Upper lobe of left lung (tissue), 4 donors: ENCODE data around the gene SAA2.

Experiments used
- EP300 ChIP-seq, 4 donors: sonication (generic); formaldehyde crosslinking; IDR thresholded peaks; one replicate each; pipeline ENCODE4 v1.5.1; 2017; ENCODE audit warnings: antibody characterized with exemption in 4 of 4, control low read depth in 2 of 4
- POLR2AphosphoS5 ChIP-seq, 2 donors: sonication (generic); formaldehyde crosslinking; IDR thresholded peaks; one replicate each; pipeline ENCODE4 v1.5.1; 2017; ENCODE audit warnings: antibody characterized with exemption in 2 of 2
- TF ChIP-seq, protein P1 (sequence below), 6 experiments: fragments of 450-650 bp in 4 of 6; fragments of 200-600 bp in 2 of 6; sonication (generic) in 2 of 6; IDR thresholded peaks; one replicate each; pipeline ENCODE4 v1.5.1; 2016 to 2019; ENCODE audit warnings: antibody characterized with exemption in 6 of 6

DNA sequence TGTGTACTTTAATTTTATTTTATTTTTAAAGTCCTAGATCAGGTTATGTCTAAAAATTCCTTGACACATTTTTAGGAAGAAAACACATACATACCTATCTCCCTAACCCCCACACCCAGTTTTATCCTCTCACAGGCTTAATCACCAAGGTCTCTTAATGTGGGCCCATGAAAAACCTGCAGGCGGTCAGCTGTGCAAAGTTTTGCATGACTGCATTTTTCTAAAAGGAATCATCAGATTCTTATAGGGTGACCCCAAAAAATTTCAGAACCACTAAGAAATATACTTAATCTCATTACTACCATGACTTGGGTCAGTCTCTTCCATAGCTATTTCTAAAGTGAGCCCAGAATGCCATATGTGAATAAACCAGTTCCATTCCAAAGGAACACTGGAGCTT, 37.4 kb upstream of the SAA2 start:
- TF ChIP-seq, protein P1, sequence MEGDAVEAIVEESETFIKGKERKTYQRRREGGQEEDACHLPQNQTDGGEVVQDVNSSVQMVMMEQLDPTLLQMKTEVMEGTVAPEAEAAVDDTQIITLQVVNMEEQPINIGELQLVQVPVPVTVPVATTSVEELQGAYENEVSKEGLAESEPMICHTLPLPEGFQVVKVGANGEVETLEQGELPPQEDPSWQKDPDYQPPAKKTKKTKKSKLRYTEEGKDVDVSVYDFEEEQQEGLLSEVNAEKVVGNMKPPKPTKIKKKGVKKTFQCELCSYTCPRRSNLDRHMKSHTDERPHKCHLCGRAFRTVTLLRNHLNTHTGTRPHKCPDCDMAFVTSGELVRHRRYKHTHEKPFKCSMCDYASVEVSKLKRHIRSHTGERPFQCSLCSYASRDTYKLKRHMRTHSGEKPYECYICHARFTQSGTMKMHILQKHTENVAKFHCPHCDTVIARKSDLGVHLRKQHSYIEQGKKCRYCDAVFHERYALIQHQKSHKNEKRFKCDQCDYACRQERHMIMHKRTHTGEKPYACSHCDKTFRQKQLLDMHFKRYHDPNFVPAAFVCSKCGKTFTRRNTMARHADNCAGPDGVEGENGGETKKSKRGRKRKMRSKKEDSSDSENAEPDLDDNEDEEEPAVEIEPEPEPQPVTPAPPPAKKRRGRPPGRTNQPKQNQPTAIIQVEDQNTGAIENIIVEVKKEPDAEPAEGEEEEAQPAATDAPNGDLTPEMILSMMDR (IDR thresholded peaks at IDR 0.05), result no peak
- TF ChIP-seq POLR2AphosphoS5 (IDR thresholded peaks at IDR 0.05), result no peak
- no peak for TF ChIP-seq EP300 (IDR thresholded peaks at IDR 0.05)
